SU-DHL-6 (cell line): Measurements from ENCODE around the gene PEX3.
"Not testable (repeated sequence)": the region's sequence is repeated elsewhere in the genome, so short reads cannot be mapped to it uniquely, and the experiment has no call there.

Experiments used
- H2AFZ ChIP-seq: fragments of 200-600 bp; sonication (generic); 2 replicates; pipeline ENCODE4 v1.6.1; 2014; ENCODE audit warnings: low read depth, mild to moderate bottlenecking, moderate library complexity, mixed read lengths, antibody characterized with exemption, low read length; ENCODE audit not compliant: severe bottlenecking
- H3F3A ChIP-seq: fragments of 200-600 bp; shearing (Covaris generic); 2 replicates; pipeline ENCODE4 v1.6.0; 2016; ENCODE audit warnings: antibody characterized with exemption, mild to moderate bottlenecking; ENCODE audit not compliant: insufficient read depth
- H3K27ac ChIP-seq: fragments of 200-600 bp; sonication (generic); 2 replicates; pipeline ENCODE4 v1.5.1; 2016; ENCODE audit warnings: low read depth, mild to moderate bottlenecking, low read length, moderate library complexity, mixed read lengths
- H3K27me3 ChIP-seq: fragments of 200-600 bp; sonication (generic), shearing (Covaris generic); 2 replicates; pipeline ENCODE4 v1.6.0; 2014; ENCODE audit warnings: mild to moderate bottlenecking, low read length
- H3K36me3 ChIP-seq: fragments of 200-600 bp; sonication (generic); 2 replicates; pipeline ENCODE4 v1.6.1; 2014; ENCODE audit warnings: mild to moderate bottlenecking, low read length, mixed read lengths
- H3K4me2 ChIP-seq: fragments of 300-600, 200-600 bp; shearing (Covaris generic), sonication (generic); 2 replicates; pipeline ENCODE4 v1.6.0; 2014; ENCODE audit warnings: low read length, low read depth, mild to moderate bottlenecking; ENCODE audit not compliant: poor library complexity, severe bottlenecking
- H3K4me3 ChIP-seq: fragments of 200-600 bp; sonication (generic); 2 replicates; pipeline ENCODE4 v1.5.1; 2014; ENCODE audit warnings: antibody characterized with exemption, low read length, mild to moderate bottlenecking, mixed read lengths; ENCODE audit not compliant: insufficient read depth, poor library complexity, severe bottlenecking
- H3K79me2 ChIP-seq: fragments of 200-600 bp; sonication (generic); 2 replicates; pipeline ENCODE4 v1.6.1; 2014; ENCODE audit warnings: mild to moderate bottlenecking, low read length, moderate library complexity; ENCODE audit not compliant: insufficient read depth
- H3K9ac ChIP-seq: fragments of 200-600 bp; sonication (generic); 2 replicates; pipeline ENCODE4 v1.7.0; 2014; ENCODE audit warnings: mild to moderate bottlenecking, low read length
- H3K9me2 ChIP-seq: fragments of 200-600 bp; sonication (generic); replicated peaks from 2 replicates; pipeline ENCODE4 v1.6.1; 2014; ENCODE audit warnings: low read length; ENCODE audit not compliant: insufficient read depth
- H3K9me3 ChIP-seq: fragments of 200-600 bp; sonication (generic); 2 replicates; pipeline ENCODE4 v1.6.1; 2014; ENCODE audit warnings: low read length, mixed read lengths; ENCODE audit not compliant: insufficient read depth
- H4K20me1 ChIP-seq: fragments of 200-600 bp; sonication (generic); 2 replicates; pipeline ENCODE4 v1.6.1; 2014; ENCODE audit warnings: low read depth, mild to moderate bottlenecking, antibody characterized with exemption, low read length, moderate library complexity, mixed read lengths
- EZH2phosphoT487 ChIP-seq: fragments of 200-600 bp; sonication (generic), shearing (Covaris generic); conservative IDR thresholded peaks from 2 replicates; pipeline ENCODE4 v1.6.1; 2018; ENCODE audit warnings: mild to moderate bottlenecking, antibody characterized with exemption, low read length, moderate library complexity, mixed read lengths
- TF ChIP-seq, protein P1 (sequence below): fragments of 200-600 bp; sonication (generic); IDR thresholded peaks from one replicate; pipeline ENCODE4 v1.5.1; 2017; ENCODE audit warnings: antibody characterized with exemption, mild to moderate bottlenecking, low read length, moderate library complexity; ENCODE audit not compliant: insufficient read depth, poor library complexity, severe bottlenecking

The PEX3 gene

DNA sequence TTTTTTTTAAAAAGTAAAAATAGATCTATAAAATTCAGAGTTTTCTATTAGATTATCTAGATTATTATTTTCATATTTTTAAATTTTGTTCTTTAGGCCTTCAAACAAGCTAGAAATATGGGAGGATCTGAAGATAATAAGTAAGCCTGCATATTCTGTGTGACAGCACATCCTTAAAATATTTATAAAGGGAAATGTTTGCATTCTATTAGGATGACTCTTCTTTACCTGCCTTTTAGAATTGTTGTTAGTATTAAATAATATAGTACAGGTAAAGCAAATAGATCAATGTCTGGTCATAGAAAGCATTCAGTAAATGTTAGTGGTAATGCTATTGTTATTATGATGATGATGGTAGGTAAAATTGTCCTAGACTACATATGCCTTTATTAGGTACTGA, 17.4 kb downstream of the PEX3 start:
- TF ChIP-seq, protein P1, sequence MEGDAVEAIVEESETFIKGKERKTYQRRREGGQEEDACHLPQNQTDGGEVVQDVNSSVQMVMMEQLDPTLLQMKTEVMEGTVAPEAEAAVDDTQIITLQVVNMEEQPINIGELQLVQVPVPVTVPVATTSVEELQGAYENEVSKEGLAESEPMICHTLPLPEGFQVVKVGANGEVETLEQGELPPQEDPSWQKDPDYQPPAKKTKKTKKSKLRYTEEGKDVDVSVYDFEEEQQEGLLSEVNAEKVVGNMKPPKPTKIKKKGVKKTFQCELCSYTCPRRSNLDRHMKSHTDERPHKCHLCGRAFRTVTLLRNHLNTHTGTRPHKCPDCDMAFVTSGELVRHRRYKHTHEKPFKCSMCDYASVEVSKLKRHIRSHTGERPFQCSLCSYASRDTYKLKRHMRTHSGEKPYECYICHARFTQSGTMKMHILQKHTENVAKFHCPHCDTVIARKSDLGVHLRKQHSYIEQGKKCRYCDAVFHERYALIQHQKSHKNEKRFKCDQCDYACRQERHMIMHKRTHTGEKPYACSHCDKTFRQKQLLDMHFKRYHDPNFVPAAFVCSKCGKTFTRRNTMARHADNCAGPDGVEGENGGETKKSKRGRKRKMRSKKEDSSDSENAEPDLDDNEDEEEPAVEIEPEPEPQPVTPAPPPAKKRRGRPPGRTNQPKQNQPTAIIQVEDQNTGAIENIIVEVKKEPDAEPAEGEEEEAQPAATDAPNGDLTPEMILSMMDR = no peak
- no peak for TF ChIP-seq EZH2phosphoT487
- no peaks in the 10 kb centered on the region for H3K27me3 ChIP-seq
- no peaks in the 10 kb centered on the region for H3K9me2 ChIP-seq
- H3K36me3 ChIP-seq = peaks cover 31% of the 10 kb centered on the region
- no peak overlapping the region for H2AFZ ChIP-seq
- H3F3A ChIP-seq = no peaks in the 10 kb centered on the region
- no peaks in the 10 kb centered on the region for H4K20me1 ChIP-seq
- H3K4me2 ChIP-seq = no peak overlapping the region
- no peaks in the 10 kb centered on the region for H3K79me2 ChIP-seq
- no peak overlapping the region for H3K4me3 ChIP-seq
- no peaks in the 10 kb centered on the region for H3K9me3 ChIP-seq
- H3K27ac ChIP-seq = no peak overlapping the region
- no peak overlapping the region for H3K9ac ChIP-seq

DNA sequence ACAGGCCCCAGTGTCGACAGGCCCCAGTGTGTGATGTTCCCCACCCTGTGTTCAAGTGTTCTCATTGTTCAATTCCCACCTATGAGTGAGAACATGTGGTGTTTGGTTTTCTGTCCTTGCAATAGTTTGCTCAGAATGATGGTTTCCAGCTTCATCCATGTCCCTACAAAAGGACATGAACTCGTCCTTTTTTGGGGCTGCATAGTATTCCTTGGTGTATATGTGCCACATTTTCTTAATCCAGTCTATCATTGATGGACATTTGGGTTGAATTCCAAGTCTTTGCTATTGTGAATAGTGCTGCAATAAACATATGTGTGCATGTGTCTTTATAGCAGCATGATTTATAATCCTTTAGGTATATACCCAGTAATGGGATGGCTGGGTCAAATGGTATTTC, 18.2 kb downstream of the PEX3 start:
- H2AFZ ChIP-seq, H3K4me2 ChIP-seq, H3K27me3 ChIP-seq, H3K27ac ChIP-seq, H3K9me3 ChIP-seq, H3K4me3 ChIP-seq, H3K79me2 ChIP-seq, H3K9ac ChIP-seq, H3K9me2 ChIP-seq, H3F3A ChIP-seq, H4K20me1 ChIP-seq: not testable (repeated sequence)
- H3K36me3 ChIP-seq = peaks cover 25% of the 10 kb centered on the region

DNA sequence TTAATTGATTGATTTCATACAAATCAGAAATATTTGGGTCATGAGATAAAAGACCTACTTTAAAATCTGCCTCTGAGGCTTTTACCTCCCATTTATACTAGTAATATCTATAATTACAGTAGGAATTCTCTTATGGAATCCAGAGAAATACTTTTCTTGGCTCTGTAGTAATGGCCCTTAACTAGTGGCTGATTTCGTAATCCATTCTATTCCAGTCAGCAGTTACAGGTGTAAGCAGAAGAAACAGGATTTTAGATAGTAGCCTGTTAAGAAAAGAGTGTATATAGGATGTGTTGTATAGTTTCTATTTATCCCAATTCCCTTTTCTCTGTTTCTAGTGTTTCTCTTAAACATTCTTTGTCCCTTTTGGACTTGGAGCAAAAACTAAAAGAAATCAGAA, 21.2 kb downstream of the PEX3 start:
- H3K36me3 ChIP-seq = peaks cover 19% of the 10 kb centered on the region
- no peak for TF ChIP-seq EZH2phosphoT487
- TF ChIP-seq, protein P1 = no peak

DNA sequence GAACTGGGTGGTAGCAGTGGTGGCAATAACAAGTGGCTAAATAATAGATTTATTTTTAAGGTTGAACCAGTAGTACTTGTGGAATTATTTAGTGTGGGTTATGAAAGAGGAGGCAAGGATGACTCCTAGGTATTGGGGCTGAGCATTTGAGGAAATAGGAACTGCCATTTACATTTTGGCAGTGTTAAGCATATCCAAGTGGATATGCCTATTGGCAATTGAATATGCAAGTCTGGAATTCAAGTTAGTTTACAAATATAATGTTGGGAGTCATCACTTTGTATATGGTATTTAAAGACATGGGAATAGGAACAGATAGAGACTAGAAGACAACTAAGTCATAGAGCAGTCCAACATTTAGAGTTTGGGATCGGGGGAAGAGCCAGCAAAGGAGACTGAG, 25.9 kb downstream of the PEX3 start:
- Histone ChIP-seq H3K27me3 (no peaks in the 10 kb centered on the region), H3K9ac (no peak overlapping the region), H4K20me1 (no peaks in the 10 kb centered on the region), H3K27ac (no peak overlapping the region), H3F3A (no peaks in the 10 kb centered on the region), H3K9me3 (no peaks in the 10 kb centered on the region), H3K79me2 (no peaks in the 10 kb centered on the region), H3K9me2 (no peaks in the 10 kb centered on the region), H2AFZ (no peak overlapping the region), H3K36me3 (peaks cover 13% of the 10 kb centered on the region), H3K4me2 (no peak overlapping the region), H3K4me3 (no peak overlapping the region)
- TF ChIP-seq, protein P1 = no peak
- no peak for TF ChIP-seq EZH2phosphoT487

More for the DNA sequence above, 21.2 kb downstream of the PEX3 start:
- H3F3A ChIP-seq = no peaks in the 10 kb centered on the region
- H3K4me2 ChIP-seq = no peak overlapping the region
- H3K9ac ChIP-seq = no peak overlapping the region
- H3K4me3 ChIP-seq = no peak overlapping the region
- H3K27ac ChIP-seq = no peak overlapping the region
- no peaks in the 10 kb centered on the region for H3K79me2 ChIP-seq
- no peaks in the 10 kb centered on the region for H4K20me1 ChIP-seq
- no peaks in the 10 kb centered on the region for H3K27me3 ChIP-seq
- H2AFZ ChIP-seq = no peak overlapping the region
- no peaks in the 10 kb centered on the region for H3K9me3 ChIP-seq
- no peaks in the 10 kb centered on the region for H3K9me2 ChIP-seq
